OCI-LY1 (cell line): Measurements from ENCODE around the gene BEND3.
A peak's percentile ranks its signal among the peaks of the same experiment; 100 is the strongest.

Source experiments
- H2AFZ ChIP-seq: fragments of 200-600 bp; sonication (generic), shearing (Covaris generic); 2 replicates; pipeline ENCODE4 v1.6.0; 2014; ENCODE audit warnings: antibody characterized with exemption, mild to moderate bottlenecking, low read length
- H3F3A ChIP-seq: fragments of 200-600 bp; sonication (generic), shearing (Covaris generic); 2 replicates; pipeline ENCODE4 v1.6.0; 2014; ENCODE audit warnings: mild to moderate bottlenecking, antibody characterized with exemption, low read length, moderate library complexity; ENCODE audit not compliant: insufficient read depth
- H3K27ac ChIP-seq: fragments of 200-600 bp; sonication (generic); 2 replicates; pipeline ENCODE4 v1.5.1; 2014; ENCODE audit warnings: low read length, mixed run types, mild to moderate bottlenecking, low read depth; ENCODE audit not compliant: poor library complexity, severe bottlenecking
- H3K27me3 ChIP-seq: fragments of 200-600 bp; sonication (generic); 2 replicates; pipeline ENCODE4 v1.6.0; 2014; ENCODE audit warnings: antibody characterized with exemption, mild to moderate bottlenecking, low read length, moderate library complexity; ENCODE audit not compliant: insufficient read depth
- H3K36me3 ChIP-seq: fragments of 200-600 bp; sonication (generic); 2 replicates; pipeline ENCODE4 v1.6.1; 2014; ENCODE audit warnings: mild to moderate bottlenecking, antibody characterized with exemption, low read length, moderate library complexity, mixed read lengths; ENCODE audit not compliant: insufficient read depth
- H3K4me1 ChIP-seq: fragments of 200-600 bp; sonication (generic); 2 replicates; pipeline ENCODE4 v1.5.1; 2014; ENCODE audit warnings: mild to moderate bottlenecking, low read length, moderate library complexity; ENCODE audit not compliant: insufficient read depth, severe bottlenecking
- H3K4me2 ChIP-seq: fragments of 200-600 bp; sonication (generic), shearing (Covaris generic); 2 replicates; pipeline ENCODE4 v1.6.1; 2014; ENCODE audit warnings: low read length
- H3K4me3 ChIP-seq: fragments of 200-600 bp; sonication (generic); 2 replicates; pipeline ENCODE4 v1.5.1; 2014; ENCODE audit warnings: low read length, low read depth, mild to moderate bottlenecking, mixed read lengths; ENCODE audit not compliant: poor library complexity, severe bottlenecking
- H3K79me2 ChIP-seq: fragments of 200-600 bp; shearing (Covaris generic); 2 replicates; pipeline ENCODE4 v1.6.1; 2016; ENCODE audit warnings: mixed run types, low read length, mixed read lengths; ENCODE audit not compliant: insufficient read depth
- H3K9ac ChIP-seq: fragments of 200-600 bp; sonication (generic), shearing (Covaris generic); 2 replicates; pipeline ENCODE4 v1.6.1; 2014; ENCODE audit warnings: mild to moderate bottlenecking, low read length, mixed read lengths
- H3K9me2 ChIP-seq: fragments of 200-600 bp; sonication (generic), shearing (Covaris generic); 2 replicates; pipeline ENCODE4 v1.6.1; 2014; ENCODE audit warnings: low read depth, mild to moderate bottlenecking, low read length, mixed read lengths
- H3K9me3 ChIP-seq: fragments of 200-600 bp; shearing (Covaris generic); 2 replicates; pipeline ENCODE4 v1.6.1; 2014; ENCODE audit warnings: low read length, mixed read lengths
- H4K20me1 ChIP-seq: fragments of 200-600 bp; sonication (generic), shearing (Covaris generic); 2 replicates; pipeline ENCODE4 v1.6.0; 2016; ENCODE audit warnings: mild to moderate bottlenecking, low read length; ENCODE audit not compliant: insufficient read depth
- CTCF ChIP-seq: fragments of 200-600 bp; sonication (generic), shearing (Covaris generic); IDR thresholded peaks from 2 replicates; pipeline ENCODE4 v1.5.1; 2017; ENCODE audit warnings: mild to moderate bottlenecking, antibody characterized with exemption, low read length, moderate library complexity, mixed read lengths
- EZH2 ChIP-seq: fragments of 200-600 bp; sonication (generic), shearing (Covaris generic); IDR thresholded peaks from 2 replicates; pipeline ENCODE4 v1.8.0; 2017; ENCODE audit warnings: borderline replicate concordance, mixed run types, mild to moderate bottlenecking, antibody characterized with exemption, low read length, moderate library complexity, mixed read lengths

The BEND3 gene

GRCh38 chr6:107123501-107123900 lies 8.2 kb upstream of the BEND3 start:
- no peaks in the 10 kb centered on the region for H3K9me2 ChIP-seq
- H3K9me3 ChIP-seq: no peaks in the 10 kb centered on the region
- 0 out of 2 replicates have a peak, but pooled peaks cover 6% of the 10 kb centered on the region for H3F3A ChIP-seq
- H4K20me1 ChIP-seq: no peaks in the 10 kb centered on the region
- peaks cover 54% of the 10 kb centered on the region for H3K4me1 ChIP-seq
- H2AFZ ChIP-seq: no peak overlapping the region
- H3K27me3 ChIP-seq: no peaks in the 10 kb centered on the region
- H3K27ac ChIP-seq: peak overlapping the region; percentile 65
- H3K9ac ChIP-seq: no peak overlapping the region
- TF ChIP-seq CTCF (no peak), EZH2 (no peak)
- no peaks in the 10 kb centered on the region for H3K79me2 ChIP-seq
- H3K4me2 ChIP-seq: no peak overlapping the region
- no peaks in the 10 kb centered on the region for H3K36me3 ChIP-seq
- no peak overlapping the region for H3K4me3 ChIP-seq

GRCh38 chr6:107122748-107123147 lies 7.4 kb upstream of the BEND3 start:
- TF ChIP-seq EZH2: no peak
- no peak for TF ChIP-seq CTCF
- Histone ChIP-seq H2AFZ (no peak overlapping the region), H3K36me3 (no peaks in the 10 kb centered on the region), H3K4me2 (no peak overlapping the region), H3K27me3 (no peaks in the 10 kb centered on the region), H3K9me3 (no peaks in the 10 kb centered on the region), H3K9me2 (no peaks in the 10 kb centered on the region), H3K4me3 (no peak overlapping the region), H3K4me1 (peaks cover 61% of the 10 kb centered on the region), H3F3A (peaks cover 2% of the 10 kb centered on the region; the same call in 1 of the 2 replicates), H3K9ac (no peak overlapping the region), H4K20me1 (no peaks in the 10 kb centered on the region), H3K27ac (peak overlapping the region; percentile 65), H3K79me2 (no peaks in the 10 kb centered on the region)

- no peak for TF ChIP-seq CTCF
- no peak for TF ChIP-seq EZH2
- Histone ChIP-seq H3F3A (peaks cover 9% of the 10 kb centered on the region), H3K36me3 (no peaks in the 10 kb centered on the region), H3K79me2 (no peaks in the 10 kb centered on the region), H3K9me3 (no peaks in the 10 kb centered on the region), H3K4me1 (peaks cover 68% of the 10 kb centered on the region), H4K20me1 (no peaks in the 10 kb centered on the region), H3K4me3 (no peak overlapping the region), H3K27me3 (no peaks in the 10 kb centered on the region), H3K9me2 (no peaks in the 10 kb centered on the region), H3K4me2 (no peak overlapping the region), H3K27ac (peak overlapping the region; percentile 85), H2AFZ (no peak overlapping the region), H3K9ac (no peak overlapping the region)
Measured at GRCh38 chr6:107121964-107122495, 6.7 kb upstream of the BEND3 start.
